Small intestine (tissue), 7 donors: ENCODE measurements around the gene PDAP1. TPM values are rescaled to one million over a fixed set of nuclear protein-coding genes. Genes with fewer than 3 reads are reported as not detected.
"Not testable (repeated sequence)": the region's sequence is repeated elsewhere in the genome, so short reads cannot be mapped to it uniquely, and the experiment has no call there.

ENCODE experiments used
- DNase-seq, 2 donors: peaks; one replicate each; pipeline versions ENCODE4 v3.0.0 to v3.0.0-alpha.2; 2013
- FAIRE-seq: peaks from 2 replicates; lab custom pipeline; 2012; peaks lifted over from hg19 to GRCh38; lab: Jason Lieb, UNC
- H3K27ac ChIP-seq, 3 donors: one replicate each; pipeline ENCODE4 v1.5.1; 2013; ENCODE audit warnings: low read length in 2 of 3, mild to moderate bottlenecking in 2 of 3, control low read depth in 1 of 3, inconsistent platforms in 1 of 3, low read depth in 1 of 3, moderate library complexity in 1 of 3
- H3K27me3 ChIP-seq, 3 donors: one replicate each; pipeline ENCODE4 v1.6.1; 2013; ENCODE audit warnings: low read length in 3 of 3, inconsistent platforms in 1 of 3; ENCODE audit not compliant: control insufficient read depth in 3 of 3, insufficient read depth in 3 of 3
- H3K36me3 ChIP-seq, 3 donors: one replicate each; pipeline ENCODE4 v1.6.1; 2013; ENCODE audit warnings: low read length in 3 of 3, inconsistent platforms in 1 of 3, low read depth in 1 of 3, mild to moderate bottlenecking in 1 of 3, moderate library complexity in 1 of 3; ENCODE audit not compliant: control insufficient read depth in 3 of 3, insufficient read depth in 2 of 3
- H3K4me1 ChIP-seq, 3 donors: one replicate each; pipeline ENCODE4 v1.6.1; 2013; ENCODE audit warnings: low read length in 2 of 3, inconsistent platforms in 1 of 3, low read depth in 1 of 3, mild to moderate bottlenecking in 1 of 3, moderate library complexity in 1 of 3; ENCODE audit not compliant: control insufficient read depth in 3 of 3, insufficient read depth in 2 of 3
- H3K4me3 ChIP-seq, 3 donors: one replicate each; pipeline ENCODE4 v1.5.1; 2013; ENCODE audit warnings: low read length in 3 of 3, control low read depth in 1 of 3, inconsistent platforms in 1 of 3, low read depth in 1 of 3, mild to moderate bottlenecking in 1 of 3, moderate library complexity in 1 of 3
- H3K9me3 ChIP-seq, 2 donors: one replicate each; pipeline ENCODE4 v1.6.1; 2013; ENCODE audit warnings: low read depth in 1 of 2, low read length in 1 of 2; ENCODE audit not compliant: control insufficient read depth in 2 of 2, insufficient read depth in 1 of 2
- WGBS, 3 donors: extraction: QIAGEN DNeasy Blood & Tissue Kit; methylation state at CpG; one replicate each; pipeline ENCODE4 v1.1.7; 2013; 5-methylcytosine and 5-hydroxymethylcytosine counted together
- polyA plus RNA-seq, 4 donors: library from polyadenylated mRNA; stranded (reverse) in 3 of 4; unstranded in 1 of 4; fragments of 200-250 nt in 3 of 4; fragments of 120-200 nt in 1 of 4; gene quantifications; one replicate each; pipeline versions ENCODE4 v1.2.1 to v1.2.3, GENCODE V29; 2013
- donor health status: healthy with polysubstance abuse.
- donor health status: control.
- donor health status: control.
- donor health status: Bipolar disorder and iron deficiency.
- donor health status: healthy.

PDAP1 gene
- polyA plus RNA-seq, 4 donors = 94.7 to 212 (median 110) TPM

DNA sequence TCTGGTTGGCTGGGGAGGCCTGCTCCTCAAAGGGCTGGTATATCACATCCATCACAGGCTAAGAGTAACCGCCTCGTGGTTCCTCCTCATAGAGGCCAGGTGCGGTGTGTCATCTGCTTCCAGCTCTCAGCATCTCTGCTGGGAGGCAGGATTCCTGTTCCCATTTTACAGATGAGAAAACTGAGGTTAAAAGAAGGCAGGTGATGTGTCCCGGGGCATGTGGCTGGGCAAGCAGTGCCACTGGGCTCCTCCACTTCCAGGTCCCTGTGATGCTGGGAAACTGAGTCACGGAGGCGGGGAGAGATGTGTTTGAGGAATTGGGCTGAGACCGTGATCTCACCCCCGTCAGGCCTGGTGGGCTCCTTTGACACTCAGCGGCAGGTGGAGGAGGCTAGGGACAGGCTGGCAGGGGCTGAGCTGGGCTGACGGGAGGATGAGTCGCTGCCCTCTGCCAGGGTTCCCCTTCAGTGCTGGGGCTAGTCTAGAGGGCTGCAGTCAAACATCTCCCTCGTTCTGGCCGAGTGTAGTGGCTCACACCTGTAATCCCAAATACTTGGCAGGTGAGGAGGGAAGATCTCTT, 24.5 kb downstream of the PDAP1 start:
- Histone ChIP-seq H3K36me3 (peaks cover 6 to 67% (median 7%) of the 10 kb centered on the region in 3 donors), H3K27ac (no peak overlapping the region)

DNA sequence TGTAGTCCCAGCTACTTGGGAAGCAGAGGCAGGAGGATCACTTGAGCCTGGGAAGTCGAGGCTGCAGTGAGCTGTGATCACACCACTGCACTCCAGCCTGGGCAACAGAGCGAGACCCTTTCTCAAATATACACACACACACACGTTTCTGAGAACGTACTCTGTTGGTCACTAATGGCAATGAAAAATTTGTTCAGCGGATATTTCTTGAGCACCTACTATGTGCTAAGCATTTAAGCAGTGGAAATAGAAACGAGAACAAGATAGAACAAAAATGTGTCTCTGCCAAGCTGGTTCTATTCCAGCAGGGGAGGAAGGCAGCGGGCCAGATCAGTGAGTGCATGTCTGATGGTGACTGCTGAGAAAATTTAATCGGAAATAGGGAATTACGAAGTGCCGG, 25.2 kb downstream of the PDAP1 start:
- no peak for FAIRE-seq
- DNase-seq = no peak
- WGBS, 3 donors = 90 to 94% (median 94%) methylated on average over 10 of the region's 10 CpGs

More for the DNA sequence above, 24.5 kb downstream of the PDAP1 start:
- 91 to 94% (median 93%) methylated on average over 13 of the region's 13 CpGs for WGBS, 3 donors
- Histone ChIP-seq H3K4me1 (peaks cover 0 to 2% (median 0%) of the 10 kb centered on the region in 3 donors), H3K9me3 (no peaks in the 10 kb centered on the region), H3K4me3 (no peak overlapping the region), H3K27me3 (no peaks in the 10 kb centered on the region)
- DNase-seq (no peak), FAIRE-seq (no peak)

GRCh38 chr7:99381664-99382075, 26.7 kb downstream of the PDAP1 start:
- WGBS, 3 donors = 62 to 72% (median 68%) methylated on average over 6 to 7 of the region's 7 CpGs
- H3K36me3 ChIP-seq = peaks cover 6 to 54% (median 7%) of the 10 kb centered on the region in 3 donors
- peak overlapping the region in 1 of 3 donors; percentile 7 for H3K27ac ChIP-seq
- H3K4me3 ChIP-seq = no peak overlapping the region
- no peak for FAIRE-seq
- no peaks in the 10 kb centered on the region for H3K27me3 ChIP-seq
- DNase-seq = no peak
- no peaks in the 10 kb centered on the region for H3K9me3 ChIP-seq
- peaks cover 0 to 2% (median 0%) of the 10 kb centered on the region in 3 donors for H3K4me1 ChIP-seq

More for the DNA sequence above, 25.2 kb downstream of the PDAP1 start:
- Histone ChIP-seq H3K9me3 (no peaks in the 10 kb centered on the region), H3K4me1 (peaks cover 0 to 2% (median 0%) of the 10 kb centered on the region in 3 donors), H3K36me3 (peaks cover 6 to 66% (median 7%) of the 10 kb centered on the region in 3 donors), H3K4me3 (no peak overlapping the region), H3K27ac (no peak overlapping the region), H3K27me3 (no peaks in the 10 kb centered on the region)

DNA sequence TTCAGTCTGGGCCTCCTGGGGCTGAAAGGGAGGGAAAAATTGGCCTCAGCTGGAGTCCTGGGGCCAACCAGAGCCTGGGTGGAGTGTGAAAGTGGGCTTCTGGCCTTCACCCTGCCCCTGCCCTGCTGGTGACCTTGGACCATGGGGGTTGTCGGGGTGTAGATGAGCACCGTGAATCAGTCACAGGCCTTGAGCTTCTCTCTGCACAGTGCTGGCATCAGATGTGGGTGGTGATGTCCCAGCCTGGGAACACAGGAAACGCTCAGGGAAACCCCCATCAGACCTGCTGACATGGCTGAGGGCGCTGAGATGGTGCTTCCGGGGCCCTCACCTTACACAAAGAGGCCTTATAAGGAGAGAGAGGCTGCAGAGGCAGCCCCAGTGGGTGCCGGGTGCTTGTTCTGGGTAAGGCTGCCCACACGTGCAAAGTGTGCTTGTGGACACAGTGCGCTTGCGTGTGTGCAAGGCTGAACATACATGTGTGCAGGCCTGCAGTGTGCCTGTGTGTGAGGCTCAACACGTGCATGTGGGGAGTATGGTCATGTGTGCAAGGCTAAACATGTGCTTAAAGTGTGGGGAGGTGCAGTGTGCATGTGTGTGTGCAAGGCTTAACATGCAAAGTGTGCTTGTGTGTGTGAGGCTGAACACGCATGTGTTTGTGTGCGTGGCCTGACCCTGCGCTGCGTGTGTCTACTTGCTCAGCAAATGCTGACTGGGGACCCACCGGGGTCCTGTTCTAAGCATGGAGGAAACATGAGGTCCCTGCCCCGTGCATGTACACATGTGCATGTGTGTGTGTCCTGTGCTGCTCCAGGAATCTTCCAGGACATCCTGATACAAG, 27.4 kb downstream of the PDAP1 start:
- H3K27ac ChIP-seq = peak overlapping the region in 2 of 3 donors; percentile 59 to 69

DNA sequence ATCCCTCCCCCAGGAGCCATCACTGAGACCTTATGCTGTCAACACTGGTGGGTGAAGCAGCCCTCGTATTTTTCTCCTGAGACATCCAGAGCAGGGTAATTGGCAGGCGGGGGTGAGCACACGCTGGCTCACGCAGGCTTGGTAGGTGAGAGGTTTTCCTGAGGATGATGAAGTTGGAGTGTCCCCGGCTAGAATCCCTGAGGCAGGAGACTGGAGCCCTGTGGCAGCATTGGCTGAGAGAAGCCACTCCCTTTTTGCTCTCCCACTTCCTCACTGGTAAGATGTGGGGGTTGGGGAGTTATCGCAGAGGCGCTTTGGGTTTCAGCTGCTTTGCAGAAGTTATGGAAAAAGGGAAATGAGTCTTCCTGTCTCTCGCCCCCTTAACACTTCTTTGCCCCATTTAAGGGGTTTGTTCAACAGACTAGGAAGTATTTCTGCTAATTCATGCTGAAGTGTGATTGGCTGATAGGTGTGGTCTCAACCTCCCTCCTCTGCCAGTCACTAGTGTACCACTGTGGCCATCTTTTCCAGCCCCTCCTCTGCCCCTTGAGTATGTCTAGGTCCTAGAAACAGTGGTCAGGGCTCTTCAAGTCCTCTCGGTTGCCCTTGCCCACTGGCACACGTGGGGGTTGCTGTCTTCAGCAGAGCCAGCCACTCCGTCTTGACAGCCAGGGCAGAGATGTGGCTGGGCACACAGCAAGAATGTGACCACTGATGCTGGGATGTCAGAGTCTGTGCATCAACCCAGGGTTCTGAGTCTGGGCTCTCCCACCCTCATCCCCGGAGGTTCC, 28.2 kb downstream of the PDAP1 start:
- Histone ChIP-seq H3K27me3 (no peaks in the 10 kb centered on the region), H3K4me1 (peaks cover 0 to 8% (median 2%) of the 10 kb centered on the region in 3 donors), H3K9me3 (no peaks in the 10 kb centered on the region), H3K36me3 (peaks cover 0 to 43% (median 4%) of the 10 kb centered on the region in 3 donors), H3K27ac (peak overlapping the region; percentile 17 to 69 (median 59)), H3K4me3 (no peak overlapping the region)
- no peak for DNase-seq
- no peak for FAIRE-seq
- WGBS, 3 donors = 45 to 76% (median 51%) methylated on average over 12 of the region's 12 CpGs

More for the DNA sequence above, 27.4 kb downstream of the PDAP1 start:
- Histone ChIP-seq H3K36me3 (peaks cover 2 to 49% (median 4%) of the 10 kb centered on the region in 3 donors), H3K4me1 (peaks cover 0 to 3% (median 2%) of the 10 kb centered on the region in 3 donors), H3K27me3 (no peaks in the 10 kb centered on the region), H3K9me3 (no peaks in the 10 kb centered on the region), H3K4me3 (no peak overlapping the region)
- peak in 1 of 2 donors; percentile 70 for DNase-seq
- no peak for FAIRE-seq
- WGBS, 3 donors = 58 to 65% (median 62%) methylated on average over 16 of the region's 16 CpGs

- not testable (repeated sequence) for FAIRE-seq, H3K9me3 ChIP-seq, H3K4me3 ChIP-seq, DNase-seq, H3K27me3 ChIP-seq, H3K4me1 ChIP-seq
- Histone ChIP-seq H3K27ac (peak overlapping the region; percentile 17 to 69 (median 58)), H3K36me3 (peaks cover 0 to 42% (median 4%) of the 10 kb centered on the region in 3 donors)
- 47 to 68% (median 61%) methylated on average over 7 of the region's 7 CpGs for WGBS, 3 donors
Observed at GRCh38 chr7:99379693-99380031, 28.7 kb downstream of the PDAP1 start.

DNA sequence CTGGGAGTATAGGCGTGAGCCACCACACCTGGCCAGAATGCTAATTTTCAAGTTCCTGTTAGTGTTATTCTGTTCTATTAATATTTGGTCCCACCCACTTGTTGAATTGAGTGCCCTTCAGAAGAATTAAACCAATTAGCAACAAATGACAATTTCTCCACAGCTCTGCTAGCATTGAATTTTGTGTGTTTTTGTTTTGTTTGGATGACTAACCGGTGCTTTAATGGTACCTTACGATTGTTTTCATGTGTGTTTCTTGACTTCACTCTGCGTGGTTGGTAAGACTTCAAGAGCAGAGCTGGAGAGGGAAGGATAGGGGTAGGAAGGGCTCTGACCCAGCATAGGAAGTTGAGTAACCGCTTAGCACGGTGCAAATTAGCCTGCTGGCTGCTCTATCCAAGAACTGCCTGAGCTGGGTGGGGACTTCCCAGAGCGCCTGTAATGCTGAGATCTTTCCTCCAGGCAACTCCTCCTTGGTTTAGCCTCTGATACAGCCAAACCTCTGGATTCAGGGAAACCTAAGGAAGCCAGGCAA, 29.3 kb downstream of the PDAP1 start:
- no peak for DNase-seq
- FAIRE-seq = no peak
- WGBS, 3 donors = 34 to 56% (median 45%) methylated on average over 7 of the region's 7 CpGs
- Histone ChIP-seq H3K36me3 (peaks cover 0 to 37% (median 4%) of the 10 kb centered on the region in 3 donors), H3K9me3 (no peaks in the 10 kb centered on the region), H3K27me3 (no peaks in the 10 kb centered on the region), H3K27ac (peak overlapping the region; percentile 17 to 69 (median 57)), H3K4me3 (no peak overlapping the region), H3K4me1 (peaks cover 0 to 8% (median 2%) of the 10 kb centered on the region in 3 donors)
